Mesenteric fat pad (tissue), 1 donor: Measurements from ENCODE around the gene SPAG7. TPM values are rescaled to one million over a fixed set of nuclear protein-coding genes. Genes with fewer than 3 reads are reported as not detected.
"Not testable (repeated sequence)": the region's sequence is repeated elsewhere in the genome, so short reads cannot be mapped to it uniquely, and the experiment has no call there.

Experiments
- DNase-seq: peaks from one replicate; pipeline ENCODE4 v3.0.0-alpha.2; 2020; ENCODE audit warnings: low spot score
- total RNA-seq: library from RNA; stranded (reverse); fragmentation: NEBNext Ultra II Directional; extraction: Animal tissue kit (Norgen Biotek cat#: 25700); gene quantifications from one replicate; pipeline ENCODE4 v1.2.1, GENCODE V29; 2021
- donor health status: DM: yes; HTN: yes; CAD: no.

Gene SPAG7
- total RNA-seq, 1 donor from 2014 or later: 55.5 TPM

- DNase-seq: no peak
These were observed 28.7 kb downstream of the SPAG7 start for GRCh38 chr17:4938688-4939545.

GRCh38 chr17:4938069-4938491, 29.5 kb downstream of the SPAG7 start:
- no peak for DNase-seq

- DNase-seq: no peak
These were observed 30.1 kb downstream of the SPAG7 start for GRCh38 chr17:4937553-4937952.

DNA sequence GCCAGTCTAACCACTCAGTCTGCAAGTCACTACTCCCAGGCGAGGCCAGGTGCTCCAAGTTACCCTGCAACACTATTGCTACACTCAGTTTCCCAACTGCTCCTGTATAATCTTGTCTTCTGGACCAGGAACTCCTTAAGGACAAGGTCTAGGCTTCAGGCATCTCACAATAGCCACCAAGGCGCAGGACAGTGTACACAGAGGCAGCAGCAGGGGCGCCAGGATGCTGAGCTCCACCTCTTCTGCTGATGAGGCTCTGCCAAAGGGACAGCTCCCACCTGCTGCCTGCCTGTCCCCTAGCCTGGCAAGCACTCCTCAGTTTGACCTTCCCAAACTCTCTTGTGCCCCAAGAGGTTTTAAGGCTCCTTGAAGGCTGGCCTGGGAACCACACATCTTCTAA, 31.2 kb downstream of the SPAG7 start:
- no peak for DNase-seq

- no peak for DNase-seq
These were observed 32.0 kb downstream of the SPAG7 start for GRCh38 chr17:4935650-4936049.

DNA sequence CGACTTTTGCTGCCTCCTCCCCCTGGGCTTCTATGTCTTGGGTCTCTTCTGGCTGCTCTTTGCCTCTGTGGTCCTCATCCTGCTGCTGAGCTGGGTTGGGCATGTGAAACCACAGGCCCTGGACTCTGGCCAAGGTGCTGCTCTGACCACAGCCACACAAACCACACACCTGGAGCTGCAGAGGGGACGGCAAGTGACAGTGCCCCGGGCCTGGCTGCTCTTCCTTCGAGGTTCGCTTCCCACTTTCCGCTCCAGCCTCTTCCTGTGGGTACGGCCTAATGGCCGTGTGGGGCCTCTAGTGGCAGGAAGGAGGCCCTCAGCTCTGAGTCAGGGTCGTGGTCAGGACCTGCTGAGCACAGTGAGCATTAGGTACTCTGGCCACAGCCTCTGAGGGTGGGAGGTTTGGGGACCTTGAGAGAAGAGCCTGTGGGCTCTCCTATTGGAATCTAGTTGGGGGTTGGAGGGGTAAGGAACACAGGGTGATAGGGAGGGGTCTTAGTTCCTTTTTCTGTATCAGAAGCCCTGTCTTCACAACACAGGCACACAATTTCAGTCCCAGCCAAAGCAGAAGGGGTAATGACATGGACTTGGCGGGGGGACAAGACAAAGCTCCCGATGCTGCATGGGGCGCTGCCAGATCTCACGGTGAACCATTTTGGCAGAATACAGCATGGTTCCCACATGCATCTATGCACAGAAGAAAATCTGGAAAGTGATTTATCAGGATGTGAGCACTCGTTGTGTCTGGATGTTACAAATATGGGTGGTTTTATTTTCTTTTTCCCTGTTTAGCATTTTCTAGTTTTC, 33.2 kb downstream of the SPAG7 start:
- DNase-seq: no peak

GRCh38 chr17:4933646-4934045, 34.0 kb downstream of the SPAG7 start:
- DNase-seq: no peak

DNA sequence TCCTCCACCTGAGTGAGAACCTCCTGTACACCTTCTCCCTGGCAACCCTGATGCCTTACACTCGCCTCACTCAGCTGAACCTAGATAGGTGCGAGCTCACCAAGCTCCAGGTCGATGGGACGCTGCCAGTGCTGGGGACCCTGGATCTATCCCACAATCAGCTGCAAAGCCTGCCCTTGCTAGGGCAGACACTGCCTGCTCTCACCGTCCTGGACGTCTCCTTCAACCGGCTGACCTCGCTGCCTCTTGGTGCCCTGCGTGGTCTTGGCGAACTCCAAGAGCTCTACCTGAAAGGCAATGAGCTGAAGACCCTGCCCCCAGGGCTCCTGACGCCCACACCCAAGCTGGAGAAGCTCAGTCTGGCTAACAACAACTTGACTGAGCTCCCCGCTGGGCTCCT, 34.9 kb downstream of the SPAG7 start:
- no peak for DNase-seq

DNA sequence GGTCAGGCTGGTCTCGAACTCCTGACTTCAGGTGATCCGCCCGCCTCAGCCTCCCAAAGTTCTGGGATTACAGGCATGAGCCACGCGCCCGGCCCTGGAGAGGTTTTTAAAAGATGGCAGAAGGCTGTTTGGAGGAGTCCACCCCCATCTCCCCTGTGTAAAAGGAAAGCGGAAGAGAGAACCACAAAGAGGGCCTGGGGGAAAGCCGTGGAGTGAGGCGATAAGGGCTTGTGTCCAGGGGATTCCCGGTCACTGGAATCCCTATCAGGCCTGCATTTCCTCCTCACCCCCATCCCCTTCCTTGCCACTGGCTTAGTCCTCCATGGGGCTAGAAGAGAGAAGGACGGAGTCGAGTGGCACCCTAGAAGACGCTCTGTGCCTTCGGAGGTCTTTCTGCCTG, 35.7 kb downstream of the SPAG7 start, which contains the start of gene GP1BA:
TSS of gene GP1BA (plus strand) at position 315 of the 400 bp plus-strand sequence. CDS start 328 bp downstream, outside the sequence.
- DNase-seq: no peak

GRCh38 chr17:4928881-4929280, 38.7 kb downstream of the SPAG7 start:
- no peak for DNase-seq

DNA sequence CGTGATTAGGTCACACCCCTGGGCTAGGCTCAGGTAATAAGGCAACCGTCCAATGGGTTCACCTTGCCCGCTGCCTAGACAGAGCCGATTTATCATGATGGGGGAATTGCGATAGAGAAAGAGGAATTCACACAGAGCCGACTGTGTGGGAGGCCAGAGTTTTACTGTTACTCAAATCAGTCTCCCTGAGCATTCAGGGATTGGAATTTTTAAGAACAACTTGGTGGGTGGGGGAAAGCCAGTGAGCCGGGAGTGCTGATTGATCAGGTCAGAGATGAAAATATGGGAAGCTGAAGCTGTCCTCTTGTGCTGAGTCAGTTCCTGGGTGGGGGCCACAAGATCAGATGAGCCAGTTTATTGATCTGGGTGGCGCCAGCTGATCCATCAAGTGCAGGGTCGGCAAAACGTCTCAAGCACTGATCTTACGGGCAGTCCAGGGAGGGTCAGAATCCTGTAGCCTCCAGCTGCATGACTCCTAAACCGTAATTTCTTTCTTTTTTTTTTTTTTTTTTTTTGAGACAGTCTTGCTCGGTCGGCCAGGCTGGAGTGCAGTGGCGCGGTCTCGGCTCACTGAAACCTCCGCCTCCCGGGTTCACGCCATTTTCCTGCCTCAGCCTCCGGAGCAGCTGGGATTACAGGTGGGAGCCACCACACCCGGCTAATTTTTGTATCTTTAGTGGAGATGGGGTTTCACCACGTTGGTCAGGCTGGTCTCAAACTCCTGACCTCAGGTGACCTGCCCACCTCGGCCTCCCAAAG, 40.9 kb downstream of the SPAG7 start:
- DNase-seq: not testable (repeated sequence)

GRCh38 chr17:4921320-4921719, 46.3 kb downstream of the SPAG7 start:
- no peak for DNase-seq

GRCh38 chr17:4920351-4921048, 47.1 kb downstream of the SPAG7 start:
- no peak for DNase-seq

- DNase-seq: no peak
These were observed 48.0 kb downstream of the SPAG7 start for GRCh38 chr17:4919511-4920047.

GRCh38 chr17:4914551-4914950, 53.1 kb downstream of the SPAG7 start:
- DNase-seq: not testable (repeated sequence)

GRCh38 chr17:4913994-4914393, 53.6 kb downstream of the SPAG7 start:
- no peak for DNase-seq
